ENCODE data around the gene MAST4.

Gene MAST4

GRCh38 chr5:67200809-67201562 lies 604.8 kb downstream of the MAST4 start:
- no peak for DNase-seq

GRCh38 chr5:67201897-67202549 lies 605.8 kb downstream of the MAST4 start:
- no peak for DNase-seq

- DNase-seq = no peak
These were observed 606.6 kb downstream of the MAST4 start for GRCh38 chr5:67202828-67203227.

- no peak for DNase-seq
These were observed 607.5 kb downstream of the MAST4 start for GRCh38 chr5:67203701-67204074.

GRCh38 chr5:67204821-67205220 lies 608.6 kb downstream of the MAST4 start:
- no peak for DNase-seq

GRCh38 chr5:67205981-67206380 lies 609.8 kb downstream of the MAST4 start:
- DNase-seq = no peak

GRCh38 chr5:67206461-67206860 lies 610.3 kb downstream of the MAST4 start:
- DNase-seq = no peak

GRCh38 chr5:67206929-67207328 lies 610.7 kb downstream of the MAST4 start:
- DNase-seq = no peak

GRCh38 chr5:67208403-67208802 lies 612.2 kb downstream of the MAST4 start:
- no peak for DNase-seq

- DNase-seq = peak; percentile 68
These were observed 613.1 kb downstream of the MAST4 start for GRCh38 chr5:67209141-67209771.

- DNase-seq = no peak
These were observed 615.7 kb downstream of the MAST4 start for GRCh38 chr5:67211926-67212325.

GRCh38 chr5:67214036-67214435 lies 617.8 kb downstream of the MAST4 start:
- DNase-seq = no peak

- DNase-seq = no peak
These were observed 618.7 kb downstream of the MAST4 start for GRCh38 chr5:67214707-67215447.

- peak; percentile 50 for DNase-seq
These were observed 619.6 kb downstream of the MAST4 start for GRCh38 chr5:67215519-67216471.

- no peak for DNase-seq
These were observed 620.4 kb downstream of the MAST4 start for GRCh38 chr5:67216564-67216963.
